DND-41 (cell line): ENCODE measurements around the gene ZRANB1.

Experiments used
- ATAC-seq: fragments of 200-7000 bp; cut with Tn5 transposase; 3 replicates; pipeline ENCODE4 v1.9.1; 2021; ENCODE audit warnings: low read depth; ENCODE audit not compliant: insufficient read depth
- DNase-seq: peaks from one replicate; pipeline ENCODE4 v3.0.0-alpha.2; 2020
- H2AFZ ChIP-seq: 2 replicates; pipeline ENCODE4 v1.6.0; 2012; ENCODE audit warnings: low read depth, low read length
- H3K27ac ChIP-seq: 2 replicates; pipeline ENCODE4 v1.5.1; 2012; ENCODE audit warnings: low read length, inconsistent platforms
- H3K27me3 ChIP-seq: fragments of 200-600 bp; sonication (generic); 2 replicates; pipeline ENCODE4 v1.6.0; 2012; ENCODE audit warnings: low read length, mild to moderate bottlenecking, inconsistent platforms; ENCODE audit not compliant: insufficient read depth, poor library complexity
- H3K36me3 ChIP-seq: 2 replicates; pipeline ENCODE4 v1.5.1; 2012; ENCODE audit warnings: low read length, inconsistent platforms; ENCODE audit not compliant: insufficient read depth
- H3K4me1 ChIP-seq: 2 replicates; pipeline ENCODE4 v1.5.1; 2012; ENCODE audit warnings: mild to moderate bottlenecking, low read length; ENCODE audit not compliant: insufficient read depth
- H3K4me2 ChIP-seq: 2 replicates; pipeline ENCODE4 v1.6.0; 2012; ENCODE audit warnings: mild to moderate bottlenecking, moderate library complexity, low read length, inconsistent platforms; ENCODE audit not compliant: insufficient read depth
- H3K4me3 ChIP-seq, 2 experiments: fragments of 200-600 bp in 1 of 2; shearing (Covaris generic) in 1 of 2; 2 replicates each; pipeline ENCODE4 v1.5.1; 2012 to 2016; ENCODE audit warnings: inconsistent platforms in 2 of 2, low read length in 2 of 2, mild to moderate bottlenecking in 2 of 2, low read depth in 1 of 2, moderate library complexity in 1 of 2
- H3K79me2 ChIP-seq: 2 replicates; pipeline ENCODE4 v1.6.0; 2012; ENCODE audit warnings: low read length, inconsistent platforms; ENCODE audit not compliant: insufficient read depth
- H3K9ac ChIP-seq: 2 replicates; pipeline ENCODE4 v1.6.0; 2012; ENCODE audit warnings: low read depth, mild to moderate bottlenecking, inconsistent platforms, low read length, moderate library complexity
- H3K9me3 ChIP-seq: 2 replicates; pipeline ENCODE4 v1.5.1; 2012; ENCODE audit warnings: low read length, moderate library complexity, mild to moderate bottlenecking, inconsistent platforms; ENCODE audit not compliant: insufficient read depth, severe bottlenecking
- H4K20me1 ChIP-seq: 2 replicates; pipeline ENCODE4 v1.6.0; 2012; ENCODE audit warnings: low read length; ENCODE audit not compliant: insufficient read depth
- CTCF ChIP-seq: IDR thresholded peaks from 2 replicates; pipeline ENCODE4 v1.5.1; 2012; ENCODE audit warnings: borderline replicate concordance, low read length, moderate library complexity, mild to moderate bottlenecking; ENCODE audit not compliant: poor library complexity, severe bottlenecking; ENCODE audit errors: extremely low read depth
- EZH2 ChIP-seq: IDR thresholded peaks from 3 replicates; pipeline ENCODE4 v1.6.1; 2012; ENCODE audit warnings: borderline replicate concordance, low read depth, mild to moderate bottlenecking, moderate library complexity, low read length, inconsistent platforms; ENCODE audit not compliant: severe bottlenecking

Gene ZRANB1

GRCh38 chr10:124955868-124956267, 13.9 kb downstream of the ZRANB1 start:
- Histone ChIP-seq H4K20me1 (peaks cover 66% of the 10 kb centered on the region), H3K79me2 (peaks cover 95% of the 10 kb centered on the region), H3K36me3 (no peaks in the 10 kb centered on the region), H3K9ac (no peak overlapping the region), H3K4me3 (no peak overlapping the region), H2AFZ (no peak overlapping the region), H3K4me2 (no peak overlapping the region), H3K27me3 (no peaks in the 10 kb centered on the region), H3K4me1 (no peaks in the 10 kb centered on the region), H3K27ac (no peak overlapping the region), H3K9me3 (no peaks in the 10 kb centered on the region)
- TF ChIP-seq CTCF (no peak), EZH2 (no peak)
- DNase-seq (no peak), ATAC-seq (no peak)

GRCh38 chr10:124956764-124957163, 14.8 kb downstream of the ZRANB1 start:
- Histone ChIP-seq H3K4me1 (no peaks in the 10 kb centered on the region), H3K9me3 (no peaks in the 10 kb centered on the region), H3K9ac (no peak overlapping the region), H3K27me3 (no peaks in the 10 kb centered on the region), H4K20me1 (peaks cover 71% of the 10 kb centered on the region), H3K79me2 (peaks cover 98% of the 10 kb centered on the region), H3K27ac (no peak overlapping the region), H3K36me3 (no peaks in the 10 kb centered on the region), H2AFZ (no peak overlapping the region), H3K4me2 (no peak overlapping the region), H3K4me3 (no peak overlapping the region)
- no peak for TF ChIP-seq EZH2
- no peak for TF ChIP-seq CTCF
- DNase-seq: no peak
- no peak for ATAC-seq

DNA sequence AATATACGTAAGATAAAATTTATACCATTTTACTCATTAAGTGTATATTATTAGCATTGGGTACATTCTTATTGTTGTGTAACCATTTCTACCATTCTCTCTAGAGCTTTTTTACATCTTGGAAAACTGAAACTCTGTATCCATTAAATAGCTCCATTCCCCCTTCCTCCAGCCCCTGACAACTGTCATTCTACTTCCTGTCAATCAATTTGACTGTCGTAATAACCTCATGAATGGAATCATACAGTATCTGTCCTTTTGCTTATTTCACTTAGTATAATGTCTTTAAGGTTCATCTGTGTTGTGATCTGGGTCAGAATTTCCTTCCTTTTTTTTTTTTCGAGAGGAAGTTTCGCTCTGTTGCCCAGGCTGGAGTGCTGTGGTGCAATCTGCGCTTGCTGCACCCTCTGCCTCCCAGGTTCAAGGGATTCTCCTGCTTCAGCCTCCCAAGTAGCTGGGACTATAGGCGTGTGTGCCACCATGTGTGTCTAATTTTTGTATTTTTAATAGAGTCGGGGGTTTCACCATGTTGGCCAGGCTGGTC, 15.6 kb downstream of the ZRANB1 start:
- no peak for TF ChIP-seq EZH2
- TF ChIP-seq CTCF: no peak
- Histone ChIP-seq H3K27ac (no peak overlapping the region), H3K4me1 (no peaks in the 10 kb centered on the region), H3K36me3 (no peaks in the 10 kb centered on the region), H4K20me1 (peaks cover 72% of the 10 kb centered on the region), H3K9me3 (no peaks in the 10 kb centered on the region), H3K9ac (no peak overlapping the region), H2AFZ (no peak overlapping the region), H3K4me2 (no peak overlapping the region), H3K79me2 (peaks cover 98% of the 10 kb centered on the region), H3K4me3 (no peak overlapping the region), H3K27me3 (no peaks in the 10 kb centered on the region)
- ATAC-seq (no peak), DNase-seq (no peak)

DNA sequence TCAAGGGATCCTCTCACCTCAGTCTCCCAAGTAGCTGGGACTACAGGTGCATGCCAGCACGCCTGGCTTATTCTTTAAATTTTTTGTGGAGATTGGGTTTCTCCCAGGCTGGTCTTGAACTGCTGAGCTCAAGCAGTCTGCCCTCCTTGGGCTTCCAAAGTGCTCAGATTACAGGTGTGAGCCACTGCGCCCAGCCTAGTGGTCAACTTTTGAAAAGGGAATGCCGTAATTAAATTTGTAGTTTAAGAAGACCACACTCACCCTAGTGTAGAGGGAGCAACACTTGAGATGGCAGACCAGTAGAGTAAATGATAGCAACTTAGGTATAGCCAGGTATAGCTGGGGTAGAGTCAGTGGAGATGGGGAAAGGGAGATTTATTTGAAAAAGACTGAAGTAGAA, 17.6 kb downstream of the ZRANB1 start:
- H3K9me3 ChIP-seq: no peaks in the 10 kb centered on the region
- H3K9ac ChIP-seq: no peak overlapping the region
- H3K4me1 ChIP-seq: no peaks in the 10 kb centered on the region
- H3K4me3 ChIP-seq: no peak overlapping the region
- peaks cover 97% of the 10 kb centered on the region for H3K79me2 ChIP-seq
- H4K20me1 ChIP-seq: peaks cover 65% of the 10 kb centered on the region
- H3K36me3 ChIP-seq: no peaks in the 10 kb centered on the region
- ATAC-seq: no peak
- no peak for DNase-seq
- no peak overlapping the region for H3K4me2 ChIP-seq
- TF ChIP-seq CTCF (no peak), EZH2 (no peak)
- no peak overlapping the region for H2AFZ ChIP-seq
- H3K27ac ChIP-seq: no peak overlapping the region
- H3K27me3 ChIP-seq: no peaks in the 10 kb centered on the region
